KMS-11 (cell line): ENCODE results near the gene GJA4.

Experiments
- H2AFZ ChIP-seq: fragments of 200-600 bp; sonication (generic); 2 replicates; pipeline ENCODE4 v1.6.1; 2016; ENCODE audit warnings: antibody characterized with exemption, mixed run types, low read depth
- H3K27ac ChIP-seq: fragments of 200-600 bp; sonication (generic); 2 replicates; pipeline ENCODE4 v1.6.1; 2016; ENCODE audit warnings: mild to moderate bottlenecking, mixed run types
- H3K27me3 ChIP-seq: fragments of 200-600 bp; sonication (generic); 2 replicates; pipeline ENCODE4 v1.6.1; 2017; ENCODE audit warnings: mild to moderate bottlenecking, low read depth, mixed run types, moderate library complexity; ENCODE audit not compliant: insufficient read depth
- H3K36me3 ChIP-seq: fragments of 200-600 bp; sonication (generic); 2 replicates; pipeline ENCODE4 v1.6.1; 2017; ENCODE audit warnings: mild to moderate bottlenecking, mixed run types; ENCODE audit not compliant: insufficient read depth
- H3K4me1 ChIP-seq: fragments of 200-600 bp; sonication (generic); 2 replicates; pipeline ENCODE4 v1.6.1; 2016; ENCODE audit warnings: mild to moderate bottlenecking, low read depth, mixed run types; ENCODE audit not compliant: poor library complexity, severe bottlenecking
- H3K4me2 ChIP-seq: fragments of 200-600 bp; sonication (generic); 2 replicates; pipeline ENCODE4 v1.7.0; 2016; ENCODE audit warnings: mild to moderate bottlenecking, mixed run types
- H3K4me3 ChIP-seq: fragments of 200-600 bp; sonication (generic); IDR thresholded peaks from 2 replicates; pipeline ENCODE4 v1.6.1; 2017; ENCODE audit warnings: low read depth, low read length, mixed read lengths; ENCODE audit not compliant: insufficient read depth
- H3K79me2 ChIP-seq: fragments of 200-600 bp; sonication (generic); 2 replicates; pipeline ENCODE4 v1.6.1; 2016; ENCODE audit warnings: low read depth, mixed run types; ENCODE audit not compliant: insufficient read depth
- H3K9ac ChIP-seq: fragments of 200-600 bp; sonication (generic); 2 replicates; pipeline ENCODE4 v1.6.1; 2016; ENCODE audit warnings: mild to moderate bottlenecking, mixed run types
- H4K20me1 ChIP-seq: fragments of 200-600 bp; sonication (generic); 2 replicates; pipeline ENCODE4 v1.6.1; 2016; ENCODE audit warnings: mild to moderate bottlenecking, mixed run types; ENCODE audit not compliant: insufficient read depth
- CTCF ChIP-seq: fragments of 200-600 bp; sonication (generic); conservative IDR thresholded peaks from 2 replicates; pipeline ENCODE4 v1.6.1; 2017; ENCODE audit warnings: low read depth, mild to moderate bottlenecking, antibody characterized with exemption, low read length, moderate library complexity, mixed read lengths

GJA4 gene

GRCh38 chr1:34779962-34780361 is 12.8 kb upstream of the GJA4 start:
- H3K79me2 ChIP-seq = no peaks in the 10 kb centered on the region
- no peak overlapping the region for H3K9ac ChIP-seq
- H3K27ac ChIP-seq = no peak overlapping the region
- H4K20me1 ChIP-seq = no peaks in the 10 kb centered on the region
- no peaks in the 10 kb centered on the region for H3K4me1 ChIP-seq
- TF ChIP-seq CTCF = no peak
- no peak overlapping the region for H3K4me3 ChIP-seq
- no peaks in the 10 kb centered on the region for H3K27me3 ChIP-seq
- no peak overlapping the region for H3K4me2 ChIP-seq
- H2AFZ ChIP-seq = no peak overlapping the region
- no peaks in the 10 kb centered on the region for H3K36me3 ChIP-seq

- Histone ChIP-seq H4K20me1 (no peaks in the 10 kb centered on the region), H3K36me3 (no peaks in the 10 kb centered on the region), H3K4me3 (no peak overlapping the region), H3K4me1 (no peaks in the 10 kb centered on the region), H3K9ac (no peak overlapping the region), H3K27ac (no peak overlapping the region), H2AFZ (no peak overlapping the region), H3K4me2 (no peak overlapping the region), H3K79me2 (no peaks in the 10 kb centered on the region), H3K27me3 (no peaks in the 10 kb centered on the region)
- no peak for TF ChIP-seq CTCF
Observed at GRCh38 chr1:34780528-34780927, 12.3 kb upstream of the GJA4 start.

GRCh38 chr1:34781071-34781843 is 11.5 kb upstream of the GJA4 start, which contains the start of gene GJB3:
Gene GJB3 (plus strand): TSS chr1:34781214. CDS start chr1:34784763, 3,549 bp downstream.
- H3K27me3 ChIP-seq = no peaks in the 10 kb centered on the region

GRCh38 chr1:34781844-34782391 is 10.9 kb upstream of the GJA4 start:
- no peaks in the 10 kb centered on the region for H3K79me2 ChIP-seq
- H3K27me3 ChIP-seq = no peaks in the 10 kb centered on the region
- no peak overlapping the region for H3K4me3 ChIP-seq
- H3K4me1 ChIP-seq = no peaks in the 10 kb centered on the region
- H3K27ac ChIP-seq = no peak overlapping the region
- no peak overlapping the region for H2AFZ ChIP-seq
- H4K20me1 ChIP-seq = no peaks in the 10 kb centered on the region
- no peak overlapping the region for H3K4me2 ChIP-seq
- H3K9ac ChIP-seq = no peak overlapping the region
- H3K36me3 ChIP-seq = no peaks in the 10 kb centered on the region
- TF ChIP-seq CTCF = no peak

More at GRCh38 chr1:34781071-34781843, 11.5 kb upstream of the GJA4 start, which contains the start of gene GJB3:
- Histone ChIP-seq H3K4me3 (no peak within 1 kb of the TSS), H2AFZ (no peak within 1 kb of the TSS), H3K4me1 (no peaks in the 10 kb centered on the region), H3K79me2 (no peaks in the 10 kb centered on the region), H3K4me2 (no peak within 1 kb of the TSS), H3K9ac (no peak within 1 kb of the TSS), H3K27ac (no peak within 1 kb of the TSS), H4K20me1 (no peaks in the 10 kb centered on the region), H3K36me3 (no peaks in the 10 kb centered on the region)
- TF ChIP-seq CTCF = no peak
